Peyer's patch (tissue), 4 donors: Measurements from ENCODE around the gene STK39.

Experiments used
- POLR2A ChIP-seq, 2 donors: fragments of 450-650 bp; IDR thresholded peaks; one replicate each; pipeline ENCODE4 v1.5.1; 2017; ENCODE audit warnings: antibody characterized with exemption in 2 of 2, mild to moderate bottlenecking in 2 of 2, moderate library complexity in 2 of 2
- TF ChIP-seq, protein P1 (sequence below), 6 experiments: fragments of 450-650 bp in 4 of 6; fragments of 200-600 bp in 2 of 6; sonication (generic) in 1 of 6; IDR thresholded peaks; one replicate each; pipeline ENCODE4 v1.5.1; 2017 to 2019; ENCODE audit warnings: antibody characterized with exemption in 6 of 6, mild to moderate bottlenecking in 3 of 6, moderate library complexity in 1 of 6

DNA sequence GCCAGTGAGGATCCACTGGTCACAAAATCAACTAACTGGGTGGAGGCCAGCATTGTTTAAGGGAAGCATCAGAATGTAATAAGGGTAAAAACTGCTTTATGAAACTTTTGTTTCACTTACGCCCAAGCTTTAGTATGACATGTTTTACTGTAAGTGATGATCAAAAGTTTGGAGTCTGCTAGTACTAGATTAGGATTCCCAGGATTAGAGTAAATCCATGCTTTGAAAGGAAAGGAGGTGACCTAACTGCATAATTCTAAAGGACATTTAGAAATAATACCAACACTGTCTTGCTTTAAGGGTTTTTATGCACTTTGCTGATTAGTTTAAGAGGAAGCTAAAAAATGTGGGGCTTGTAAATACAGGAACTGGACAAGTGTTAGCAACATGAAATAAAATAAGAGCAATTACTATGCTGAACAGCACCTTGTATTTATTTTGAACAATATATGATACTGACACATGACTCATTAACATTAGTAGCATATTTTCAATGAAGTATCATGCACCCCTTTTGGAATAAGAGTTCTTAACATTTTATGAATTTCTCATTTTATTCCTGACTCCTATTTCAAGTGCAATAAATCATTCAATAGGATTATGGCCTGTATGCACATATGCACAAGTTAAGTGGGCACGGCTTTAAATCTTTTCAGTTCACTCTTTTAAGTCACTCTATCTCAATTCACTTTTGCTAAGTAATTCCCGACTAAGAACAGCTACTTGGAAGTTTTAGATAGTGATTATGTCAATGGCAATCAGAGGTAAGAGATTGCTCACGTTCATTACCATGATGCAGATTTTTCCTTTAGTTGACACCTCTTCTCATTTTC lies 62.5 kb downstream of the STK39 start:
- TF ChIP-seq, protein P1, sequence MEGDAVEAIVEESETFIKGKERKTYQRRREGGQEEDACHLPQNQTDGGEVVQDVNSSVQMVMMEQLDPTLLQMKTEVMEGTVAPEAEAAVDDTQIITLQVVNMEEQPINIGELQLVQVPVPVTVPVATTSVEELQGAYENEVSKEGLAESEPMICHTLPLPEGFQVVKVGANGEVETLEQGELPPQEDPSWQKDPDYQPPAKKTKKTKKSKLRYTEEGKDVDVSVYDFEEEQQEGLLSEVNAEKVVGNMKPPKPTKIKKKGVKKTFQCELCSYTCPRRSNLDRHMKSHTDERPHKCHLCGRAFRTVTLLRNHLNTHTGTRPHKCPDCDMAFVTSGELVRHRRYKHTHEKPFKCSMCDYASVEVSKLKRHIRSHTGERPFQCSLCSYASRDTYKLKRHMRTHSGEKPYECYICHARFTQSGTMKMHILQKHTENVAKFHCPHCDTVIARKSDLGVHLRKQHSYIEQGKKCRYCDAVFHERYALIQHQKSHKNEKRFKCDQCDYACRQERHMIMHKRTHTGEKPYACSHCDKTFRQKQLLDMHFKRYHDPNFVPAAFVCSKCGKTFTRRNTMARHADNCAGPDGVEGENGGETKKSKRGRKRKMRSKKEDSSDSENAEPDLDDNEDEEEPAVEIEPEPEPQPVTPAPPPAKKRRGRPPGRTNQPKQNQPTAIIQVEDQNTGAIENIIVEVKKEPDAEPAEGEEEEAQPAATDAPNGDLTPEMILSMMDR (IDR thresholded peaks at IDR 0.05), result no peak
- no peak for TF ChIP-seq POLR2A (IDR thresholded peaks at IDR 0.05)
